Caco-2 (cell line): ENCODE results near the gene PDE4D. TPM values are rescaled to one million over a fixed set of nuclear protein-coding genes. Genes with fewer than 3 reads are reported as not detected.

Experiments used
- BruUV-seq: library from RNA; stranded (reverse); fragments of 400-500 nt; replicated peaks from 2 replicates; lab custom pipeline; 2021; lab: Mats Ljungman, UMichigan
- CTCF ChIA-PET: fragments of 300-600 bp; sonication (Branson Sonifier 250); formaldehyde crosslinking; loops from one replicate; lab custom pipeline; 2022; ENCODE audit warnings: antibody characterized with exemption; lab: Charles Lee
- POLR2A ChIA-PET: fragments of 300-600 bp; sonication (Branson Sonifier 250); formaldehyde crosslinking; loops from one replicate; lab custom pipeline; 2022; ENCODE audit warnings: antibody characterized with exemption; lab: Charles Lee
- DNase-seq, 2 experiments: peaks; one replicate each; pipeline versions ENCODE4 v3.0.0 to v3.0.0-alpha.2; 2020 to 2022
- H3K27me3 ChIP-seq: replicated peaks from 2 replicates; pipeline ENCODE4 v1.6.0; 2011; ENCODE audit warnings: low read length; ENCODE audit not compliant: control insufficient read depth, insufficient read depth
- H3K36me3 ChIP-seq: 2 replicates; pipeline ENCODE4 v1.5.1; 2011; ENCODE audit warnings: low read length; ENCODE audit not compliant: control insufficient read depth, insufficient read depth
- H3K4me1 ChIP-seq: fragments of 250-450 bp; sonication (Bioruptor Pico); 2 replicates; pipeline ENCODE4 v1.5.1; 2020; ENCODE audit warnings: mild to moderate bottlenecking
- H3K4me3 ChIP-seq: 2 replicates; pipeline ENCODE4 v1.5.1; 2011; ENCODE audit warnings: low read depth, mild to moderate bottlenecking, control low read depth, low read length
- H3K9me3 ChIP-seq: fragments of 250-450 bp; sonication (Bioruptor Pico); 2 replicates; pipeline ENCODE4 v1.5.1; 2020; ENCODE audit warnings: mild to moderate bottlenecking, moderate library complexity
- H3K27ac Mint-ChIP-seq: one replicate; pipeline ENCODE4 v1.8.0; 2022; ENCODE audit warnings: mixed read lengths; ENCODE audit not compliant: unreplicated experiment
- H3K27me3 Mint-ChIP-seq: one replicate; pipeline ENCODE4 v1.8.0; 2022; ENCODE audit warnings: mixed read lengths; ENCODE audit not compliant: insufficient read depth, unreplicated experiment
- H3K36me3 Mint-ChIP-seq: one replicate; pipeline ENCODE4 v1.8.0; 2022; ENCODE audit warnings: mild to moderate bottlenecking, mixed read lengths; ENCODE audit not compliant: insufficient read depth, unreplicated experiment
- H3K4me1 Mint-ChIP-seq: one replicate; pipeline ENCODE4 v1.8.0; 2022; ENCODE audit warnings: low read depth, mixed read lengths; ENCODE audit not compliant: unreplicated experiment
- H3K4me3 Mint-ChIP-seq: one replicate; pipeline ENCODE4 v1.8.0; 2022; ENCODE audit warnings: mild to moderate bottlenecking, moderate library complexity, mixed read lengths; ENCODE audit not compliant: unreplicated experiment
- H3K9me3 Mint-ChIP-seq: one replicate; pipeline ENCODE4 v1.8.0; 2022; ENCODE audit warnings: mixed read lengths; ENCODE audit not compliant: unreplicated experiment
- intact Hi-C: fragments of 100-400 bp; cut with micrococcal nuclease; formaldehyde crosslinking; loops from one replicate; pipeline ENCODE4 v1.10.0; 2022; ENCODE audit not compliant: unreplicated experiment
- total RNA-seq: library from RNA; stranded (reverse); gene quantifications from 2 replicates; pipeline ENCODE4 v1.2.3, GENCODE V29; 2022
- TF ChIP-seq, protein P1 (sequence below), 2 experiments: fragments of 200-600 bp in 1 of 2; IDR thresholded peaks; 1 replicate in 1 of 2; 2 replicates in 1 of 2; pipeline versions ENCODE4 v1.5.1 to v1.8.0; 2011 to 2022; ENCODE audit warnings: antibody characterized with exemption in 1 of 2, control low read depth in 1 of 2, inconsistent platforms in 1 of 2, low read depth in 1 of 2, low read length in 1 of 2, mild to moderate bottlenecking in 1 of 2, moderate library complexity in 1 of 2; ENCODE audit not compliant: insufficient read depth in 1 of 2, severe bottlenecking in 1 of 2, unreplicated experiment in 1 of 2

Gene PDE4D
- total RNA-seq, 1 experiment from 2014 or later: 89.8 TPM

DNA sequence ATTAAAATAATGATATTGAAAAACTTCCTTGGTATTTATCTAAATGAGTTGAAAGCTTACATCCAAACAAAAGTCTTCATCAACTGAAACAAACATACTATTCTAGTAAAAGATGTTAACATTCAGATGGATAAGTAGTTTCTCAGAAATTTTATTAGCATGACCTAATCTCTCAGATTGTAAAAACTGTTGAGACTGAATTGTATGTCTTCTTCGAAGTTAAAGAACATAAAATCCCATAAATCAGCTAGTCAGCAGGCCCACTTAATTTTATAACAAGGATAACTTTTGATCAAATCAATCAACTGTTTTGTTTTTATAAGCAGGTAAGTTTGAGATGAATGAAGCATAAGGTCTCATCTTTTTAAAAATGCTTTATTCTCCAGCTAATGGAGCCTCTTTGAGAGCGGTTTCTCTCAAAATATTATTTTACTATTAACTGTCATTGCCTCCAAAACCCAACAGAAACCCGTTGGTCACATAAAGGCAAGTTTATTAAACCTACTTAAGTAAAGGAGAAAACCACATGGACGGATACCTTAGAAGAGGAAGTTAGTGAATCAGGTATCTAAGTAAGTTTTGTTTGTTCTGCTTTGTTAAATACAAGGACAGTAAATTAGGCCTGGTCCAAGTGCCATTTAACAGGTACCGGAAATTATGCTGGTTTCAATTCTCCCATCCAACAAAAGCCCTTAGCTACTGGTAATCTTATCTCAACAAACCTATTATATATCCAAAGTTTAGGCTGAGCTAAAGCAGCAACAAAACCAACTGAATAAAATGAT is 457.0 kb downstream of the PDE4D start:
- Mint-ChIP-seq H3K9me3 (no peaks in the 10 kb centered on the region), H3K27me3 (no peaks in the 10 kb centered on the region), H3K4me1 (peaks cover 1% of the 10 kb centered on the region), H3K36me3 (no peaks in the 10 kb centered on the region), H3K4me3 (no peak overlapping the region), H3K27ac (no peak overlapping the region)
- CTCF ChIA-PET: no interaction called here
- H3K4me1 ChIP-seq: no peaks in the 10 kb centered on the region
- intact Hi-C loops: no loop called here
- TF ChIP-seq, protein P1, sequence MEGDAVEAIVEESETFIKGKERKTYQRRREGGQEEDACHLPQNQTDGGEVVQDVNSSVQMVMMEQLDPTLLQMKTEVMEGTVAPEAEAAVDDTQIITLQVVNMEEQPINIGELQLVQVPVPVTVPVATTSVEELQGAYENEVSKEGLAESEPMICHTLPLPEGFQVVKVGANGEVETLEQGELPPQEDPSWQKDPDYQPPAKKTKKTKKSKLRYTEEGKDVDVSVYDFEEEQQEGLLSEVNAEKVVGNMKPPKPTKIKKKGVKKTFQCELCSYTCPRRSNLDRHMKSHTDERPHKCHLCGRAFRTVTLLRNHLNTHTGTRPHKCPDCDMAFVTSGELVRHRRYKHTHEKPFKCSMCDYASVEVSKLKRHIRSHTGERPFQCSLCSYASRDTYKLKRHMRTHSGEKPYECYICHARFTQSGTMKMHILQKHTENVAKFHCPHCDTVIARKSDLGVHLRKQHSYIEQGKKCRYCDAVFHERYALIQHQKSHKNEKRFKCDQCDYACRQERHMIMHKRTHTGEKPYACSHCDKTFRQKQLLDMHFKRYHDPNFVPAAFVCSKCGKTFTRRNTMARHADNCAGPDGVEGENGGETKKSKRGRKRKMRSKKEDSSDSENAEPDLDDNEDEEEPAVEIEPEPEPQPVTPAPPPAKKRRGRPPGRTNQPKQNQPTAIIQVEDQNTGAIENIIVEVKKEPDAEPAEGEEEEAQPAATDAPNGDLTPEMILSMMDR (IDR thresholded peaks at IDR 0.05; ENCODE audit: insufficient read depth in 1 of 2, low read depth in 1 of 2, low read length in 1 of 2, severe bottlenecking in 1 of 2, unreplicated experiment in 1 of 2): no peak
- no peak for DNase-seq
- H3K4me3 ChIP-seq: no peak overlapping the region
- POLR2A ChIA-PET: no interaction called here
- no TSS peak for BruUV-seq
- H3K27me3 ChIP-seq: no peaks in the 10 kb centered on the region; the same call in 1 of the 2 replicates
- H3K9me3 ChIP-seq: no peaks in the 10 kb centered on the region
- H3K36me3 ChIP-seq: no peaks in the 10 kb centered on the region

DNA sequence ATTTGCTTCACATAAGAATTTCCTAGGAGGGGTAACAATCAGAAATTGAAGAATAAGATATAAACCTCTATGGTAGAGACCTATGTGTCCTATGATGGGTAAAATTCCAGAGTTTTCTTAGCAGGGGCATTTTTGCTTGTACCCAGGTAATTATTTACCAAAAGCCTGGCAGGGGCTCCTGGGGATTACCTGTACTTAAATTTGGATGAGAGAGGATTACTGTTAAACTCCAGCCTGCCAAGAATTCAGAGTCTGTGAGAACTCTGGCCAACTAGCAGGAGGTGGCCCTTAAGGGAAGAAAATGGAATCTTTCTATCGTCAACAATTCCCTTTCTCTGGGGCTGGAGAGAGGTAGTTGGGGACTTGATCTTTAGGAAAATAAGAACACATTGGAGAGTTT is 460.4 kb downstream of the PDE4D start:
- ChIA-PET CTCF (no interaction called here), POLR2A (no interaction called here)
- Histone ChIP-seq H3K27me3 (no peaks in the 10 kb centered on the region; the same call in 1 of the 2 replicates), H3K4me1 (no peaks in the 10 kb centered on the region), H3K4me3 (no peak overlapping the region), H3K36me3 (no peaks in the 10 kb centered on the region), H3K9me3 (no peaks in the 10 kb centered on the region)
- Mint-ChIP-seq H3K36me3 (no peaks in the 10 kb centered on the region), H3K27ac (no peak overlapping the region), H3K4me3 (no peak overlapping the region), H3K27me3 (no peaks in the 10 kb centered on the region), H3K4me1 (no peaks in the 10 kb centered on the region), H3K9me3 (no peaks in the 10 kb centered on the region)
- intact Hi-C loops: no loop called here
- no TSS peak for BruUV-seq
- no peak for DNase-seq
- TF ChIP-seq, protein P1 (IDR thresholded peaks at IDR 0.05; ENCODE audit: insufficient read depth in 1 of 2, low read depth in 1 of 2, low read length in 1 of 2, severe bottlenecking in 1 of 2, unreplicated experiment in 1 of 2): no peak

DNA sequence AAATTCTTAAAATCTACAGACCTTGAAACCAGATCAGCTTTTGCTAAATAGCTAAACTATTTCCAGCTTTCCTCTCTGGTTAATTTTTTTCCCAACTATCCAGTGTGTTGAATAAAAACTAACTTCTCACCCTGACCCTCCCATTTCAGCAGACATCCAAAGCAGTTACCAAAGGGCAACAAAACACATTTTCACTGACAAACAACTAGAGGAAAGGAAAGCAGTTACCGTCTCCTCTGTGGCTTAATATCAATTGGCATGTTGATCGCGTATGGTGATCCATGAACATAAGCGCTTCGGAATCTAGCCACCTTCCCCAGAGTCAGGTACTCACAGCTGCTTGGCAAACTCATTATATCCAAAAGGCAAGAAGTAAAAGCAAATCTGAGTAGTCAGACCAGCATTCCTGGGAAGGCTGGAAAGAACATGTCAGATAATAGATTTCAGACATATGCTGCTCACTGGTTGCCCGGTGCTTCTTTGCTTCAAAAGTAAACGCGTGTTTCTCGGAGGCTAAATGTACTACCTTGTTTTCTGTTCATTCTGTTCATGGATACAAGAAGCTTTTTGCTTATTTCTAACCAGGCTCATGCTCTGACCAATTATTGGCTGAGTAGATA is 463.4 kb downstream of the PDE4D start:
- Histone ChIP-seq H3K27me3 (no peaks in the 10 kb centered on the region; the same call in 1 of the 2 replicates), H3K4me3 (no peak overlapping the region), H3K9me3 (no peaks in the 10 kb centered on the region), H3K4me1 (no peaks in the 10 kb centered on the region), H3K36me3 (no peaks in the 10 kb centered on the region)
- H3K4me3 Mint-ChIP-seq: no peak overlapping the region
- no TSS peak for BruUV-seq
- TF ChIP-seq, protein P1 (IDR thresholded peaks at IDR 0.05; ENCODE audit: insufficient read depth in 1 of 2, low read depth in 1 of 2, low read length in 1 of 2, severe bottlenecking in 1 of 2, unreplicated experiment in 1 of 2): no peak
- POLR2A ChIA-PET: no interaction called here
- H3K27ac Mint-ChIP-seq: no peak overlapping the region
- CTCF ChIA-PET: no interaction called here
- intact Hi-C loops: no loop called here
- H3K36me3 Mint-ChIP-seq: no peaks in the 10 kb centered on the region
- H3K27me3 Mint-ChIP-seq: no peaks in the 10 kb centered on the region
- DNase-seq: no peak
- H3K9me3 Mint-ChIP-seq: no peaks in the 10 kb centered on the region
- H3K4me1 Mint-ChIP-seq: no peaks in the 10 kb centered on the region
